ENCODE results near the gene C11orf21.

Gene C11orf21

GRCh38 chr11:2256293-2256913, 45.3 kb downstream of the C11orf21 start:
- DNase-seq (ENCODE audit: low spot score), result no peak
- in situ Hi-C loops (cut with MboI; ENCODE audit: low sequenced_read_pairs, unreplicated experiment), result no loop called here
- TF ChIP-seq CTCF (IDR thresholded peaks at IDR 0.05; ENCODE audit: borderline replicate concordance, control extremely low read depth, extremely low read depth, insufficient read depth, missing control alignments), result no peak

- no peak for DNase-seq (ENCODE audit: low spot score)
- TF ChIP-seq CTCF (IDR thresholded peaks at IDR 0.05; ENCODE audit: borderline replicate concordance, control extremely low read depth, extremely low read depth, insufficient read depth, missing control alignments), result no peak
- in situ Hi-C loops (cut with MboI; ENCODE audit: low sequenced_read_pairs, unreplicated experiment), result no loop called here
Observed at GRCh38 chr11:2252018-2252417, 49.7 kb downstream of the C11orf21 start.

GRCh38 chr11:2251138-2251537, 50.6 kb downstream of the C11orf21 start:
- no peak for TF ChIP-seq CTCF (IDR thresholded peaks at IDR 0.05; ENCODE audit: borderline replicate concordance, control extremely low read depth, extremely low read depth, insufficient read depth, missing control alignments)
- in situ Hi-C loops (cut with MboI; ENCODE audit: low sequenced_read_pairs, unreplicated experiment), result no loop called here
- no peak for DNase-seq (ENCODE audit: low spot score)

DNA sequence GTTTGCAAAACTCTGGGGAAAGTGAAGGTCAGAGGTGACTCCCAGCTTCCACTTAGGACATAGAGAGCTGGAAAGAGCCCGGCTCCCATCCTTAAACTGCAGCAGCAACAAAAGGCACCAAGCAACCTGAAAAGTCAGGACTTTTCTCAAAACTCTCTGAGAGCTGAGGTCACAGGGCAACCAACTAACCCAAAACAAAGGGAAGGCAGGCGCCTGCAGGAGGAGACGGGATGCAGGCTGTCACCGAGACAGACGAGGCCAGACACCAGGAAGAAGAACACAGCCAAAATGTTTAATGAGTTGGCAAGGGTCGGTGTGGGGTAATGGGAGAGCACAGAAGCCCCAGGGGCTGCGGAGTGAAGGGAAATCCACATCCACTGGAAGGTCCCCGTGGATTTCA, 51.2 kb downstream of the C11orf21 start:
- TF ChIP-seq CTCF (IDR thresholded peaks at IDR 0.05; ENCODE audit: borderline replicate concordance, control extremely low read depth, extremely low read depth, insufficient read depth, missing control alignments), result no peak
- in situ Hi-C loops (cut with MboI; ENCODE audit: low sequenced_read_pairs, unreplicated experiment), result no loop called here
- DNase-seq (ENCODE audit: low spot score), result no peak

- no peak for DNase-seq (ENCODE audit: low spot score)
- no peak for TF ChIP-seq CTCF (IDR thresholded peaks at IDR 0.05; ENCODE audit: borderline replicate concordance, control extremely low read depth, extremely low read depth, insufficient read depth, missing control alignments)
- in situ Hi-C loops (cut with MboI; ENCODE audit: low sequenced_read_pairs, unreplicated experiment), result no loop called here
Observed at GRCh38 chr11:2250041-2250440, 51.7 kb downstream of the C11orf21 start.

DNA sequence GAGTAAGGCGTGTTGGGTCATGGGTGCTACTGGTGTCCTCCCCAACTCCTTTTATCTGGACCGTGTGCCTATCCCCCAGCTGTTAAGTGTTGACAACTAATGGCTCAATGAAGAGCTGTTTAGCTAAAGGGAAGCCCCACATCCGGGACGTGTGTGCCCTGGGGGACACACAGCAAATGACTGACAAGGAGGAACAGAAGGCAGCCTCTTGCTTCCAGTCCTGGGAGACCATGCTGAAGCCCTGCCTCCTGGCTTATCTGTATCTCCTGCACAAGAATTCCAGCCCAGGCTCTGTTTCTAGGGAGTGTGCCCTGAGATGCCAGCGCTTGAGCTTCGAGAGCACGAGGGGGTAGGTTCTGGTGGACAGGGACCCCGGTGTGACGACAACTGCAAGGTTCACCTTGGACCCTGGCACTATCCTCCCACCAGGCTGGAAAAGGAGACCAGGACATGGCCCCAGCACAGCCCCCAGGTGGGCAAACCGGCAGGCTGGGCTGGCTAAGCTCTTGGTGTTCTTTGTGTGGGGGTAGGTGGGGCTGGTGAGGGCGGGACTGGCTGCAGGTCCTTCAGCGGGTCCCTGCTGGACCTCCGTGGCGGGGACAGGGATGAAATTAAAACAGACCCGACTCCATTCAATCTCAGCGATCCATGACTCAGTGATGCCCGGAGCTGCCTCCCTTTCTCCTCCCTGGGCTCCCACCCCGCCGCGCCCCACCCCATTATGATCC, 52.4 kb downstream of the C11orf21 start:
- DNase-seq (ENCODE audit: low spot score), result no peak
- TF ChIP-seq CTCF (IDR thresholded peaks at IDR 0.05; ENCODE audit: borderline replicate concordance, control extremely low read depth, extremely low read depth, insufficient read depth, missing control alignments), result no peak
- in situ Hi-C loops (cut with MboI; ENCODE audit: low sequenced_read_pairs, unreplicated experiment), result no loop called here
